GM19467 (cell line): ENCODE measurements around the gene PTPRG.
"Not testable (repeated sequence)": the region's sequence is repeated elsewhere in the genome, so short reads cannot be mapped to it uniquely, and the experiment has no call there.

Experiments used
- ATAC-seq: cut with Tn5 transposase; IDR thresholded peaks from one replicate; pipeline ENCODE4 v1.9.1; 2021; ENCODE audit warnings: mild to moderate bottlenecking, moderate library complexity; ENCODE audit not compliant: unreplicated experiment

PTPRG gene

GRCh38 chr3:62032738-62033137 lies 471.4 kb downstream of the PTPRG start:
- ATAC-seq: no peak

GRCh38 chr3:62035402-62036057 lies 474.2 kb downstream of the PTPRG start:
- ATAC-seq: no peak

GRCh38 chr3:62036726-62037125 lies 475.4 kb downstream of the PTPRG start:
- no peak for ATAC-seq

- not testable (repeated sequence) for ATAC-seq
Observed at GRCh38 chr3:62038798-62039197, 477.4 kb downstream of the PTPRG start.

- no peak for ATAC-seq
Observed at GRCh38 chr3:62039586-62039985, 478.2 kb downstream of the PTPRG start.

GRCh38 chr3:62041681-62042080 lies 480.3 kb downstream of the PTPRG start:
- no peak for ATAC-seq

GRCh38 chr3:62044874-62045411 lies 483.6 kb downstream of the PTPRG start:
- ATAC-seq: no peak

- ATAC-seq: no peak
Observed at GRCh38 chr3:62046326-62046725, 485.0 kb downstream of the PTPRG start.

GRCh38 chr3:62048577-62048976 lies 487.2 kb downstream of the PTPRG start:
- ATAC-seq: no peak

GRCh38 chr3:62049033-62049432 lies 487.7 kb downstream of the PTPRG start:
- no peak for ATAC-seq

- no peak for ATAC-seq
Observed at GRCh38 chr3:62051506-62051905, 490.1 kb downstream of the PTPRG start.

GRCh38 chr3:62052331-62052730 lies 491.0 kb downstream of the PTPRG start:
- no peak for ATAC-seq

- ATAC-seq: no peak
Observed at GRCh38 chr3:62056658-62057057, 495.3 kb downstream of the PTPRG start.

GRCh38 chr3:62057339-62058047 lies 496.1 kb downstream of the PTPRG start:
- no peak for ATAC-seq

GRCh38 chr3:62065985-62066693 lies 504.8 kb downstream of the PTPRG start:
- ATAC-seq: no peak

- no peak for ATAC-seq
Observed at GRCh38 chr3:62068337-62068736, 507.0 kb downstream of the PTPRG start.

- no peak for ATAC-seq
Observed at GRCh38 chr3:62070891-62071290, 509.5 kb downstream of the PTPRG start.

- ATAC-seq: no peak
Observed at GRCh38 chr3:62073038-62073437, 511.7 kb downstream of the PTPRG start.

GRCh38 chr3:62084558-62084957 lies 523.2 kb downstream of the PTPRG start:
- ATAC-seq: no peak

- ATAC-seq: no peak
Observed at GRCh38 chr3:62088472-62089104, 527.2 kb downstream of the PTPRG start.

GRCh38 chr3:62090066-62090465 lies 528.7 kb downstream of the PTPRG start:
- no peak for ATAC-seq
